GM12864 (cell line): ENCODE measurements around the gene NELFB.

Experiments
- DNase-seq: peaks from one replicate; pipeline ENCODE4 v3.0.0-alpha.2; 2011; ENCODE audit warnings: low read depth
- H3K4me3 ChIP-seq: 2 replicates; pipeline ENCODE4 v1.5.1; 2011; ENCODE audit warnings: mild to moderate bottlenecking, low read depth, low read length, control low read depth
- TF ChIP-seq, protein P1 (sequence below): IDR thresholded peaks from 2 replicates; pipeline ENCODE4 v1.5.1; 2011; ENCODE audit warnings: low read depth, mild to moderate bottlenecking, moderate library complexity, low read length, control low read depth, inconsistent platforms; ENCODE audit errors: missing control alignments

NELFB gene

DNA sequence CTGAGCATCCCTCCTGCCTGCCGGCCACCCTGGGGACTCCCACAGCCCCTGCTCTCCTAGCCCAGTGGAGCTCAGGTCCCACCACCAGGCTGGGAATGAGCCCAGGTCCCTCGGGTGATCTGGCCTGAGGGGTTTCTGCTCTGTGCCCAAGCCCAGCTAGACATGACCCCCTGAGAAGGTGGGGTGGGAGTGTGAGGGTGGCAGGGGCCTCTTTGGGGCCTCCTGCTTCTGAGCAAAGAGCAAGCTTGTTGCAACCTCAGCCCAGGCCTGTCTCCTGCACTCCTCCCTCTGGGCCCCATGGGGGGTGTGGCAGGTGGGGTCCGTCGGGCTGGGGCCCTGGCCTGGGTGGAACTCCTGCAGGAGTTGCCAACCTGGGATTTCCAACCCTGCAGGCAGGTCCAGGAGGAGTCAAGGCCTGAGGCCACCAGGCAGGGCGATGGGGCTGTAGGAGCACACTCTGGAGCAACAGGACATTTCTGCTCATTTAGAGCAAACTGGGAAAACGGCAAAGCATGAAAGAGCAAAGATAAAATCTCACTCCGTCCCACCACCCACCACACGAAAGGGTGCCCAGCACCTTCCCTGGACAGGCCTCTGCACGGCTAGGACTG lies 58.3 kb downstream of the NELFB start:
- TF ChIP-seq, protein P1, sequence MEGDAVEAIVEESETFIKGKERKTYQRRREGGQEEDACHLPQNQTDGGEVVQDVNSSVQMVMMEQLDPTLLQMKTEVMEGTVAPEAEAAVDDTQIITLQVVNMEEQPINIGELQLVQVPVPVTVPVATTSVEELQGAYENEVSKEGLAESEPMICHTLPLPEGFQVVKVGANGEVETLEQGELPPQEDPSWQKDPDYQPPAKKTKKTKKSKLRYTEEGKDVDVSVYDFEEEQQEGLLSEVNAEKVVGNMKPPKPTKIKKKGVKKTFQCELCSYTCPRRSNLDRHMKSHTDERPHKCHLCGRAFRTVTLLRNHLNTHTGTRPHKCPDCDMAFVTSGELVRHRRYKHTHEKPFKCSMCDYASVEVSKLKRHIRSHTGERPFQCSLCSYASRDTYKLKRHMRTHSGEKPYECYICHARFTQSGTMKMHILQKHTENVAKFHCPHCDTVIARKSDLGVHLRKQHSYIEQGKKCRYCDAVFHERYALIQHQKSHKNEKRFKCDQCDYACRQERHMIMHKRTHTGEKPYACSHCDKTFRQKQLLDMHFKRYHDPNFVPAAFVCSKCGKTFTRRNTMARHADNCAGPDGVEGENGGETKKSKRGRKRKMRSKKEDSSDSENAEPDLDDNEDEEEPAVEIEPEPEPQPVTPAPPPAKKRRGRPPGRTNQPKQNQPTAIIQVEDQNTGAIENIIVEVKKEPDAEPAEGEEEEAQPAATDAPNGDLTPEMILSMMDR, result no peak
- H3K4me3 ChIP-seq, result no peak overlapping the region
- DNase-seq, result no peak

DNA sequence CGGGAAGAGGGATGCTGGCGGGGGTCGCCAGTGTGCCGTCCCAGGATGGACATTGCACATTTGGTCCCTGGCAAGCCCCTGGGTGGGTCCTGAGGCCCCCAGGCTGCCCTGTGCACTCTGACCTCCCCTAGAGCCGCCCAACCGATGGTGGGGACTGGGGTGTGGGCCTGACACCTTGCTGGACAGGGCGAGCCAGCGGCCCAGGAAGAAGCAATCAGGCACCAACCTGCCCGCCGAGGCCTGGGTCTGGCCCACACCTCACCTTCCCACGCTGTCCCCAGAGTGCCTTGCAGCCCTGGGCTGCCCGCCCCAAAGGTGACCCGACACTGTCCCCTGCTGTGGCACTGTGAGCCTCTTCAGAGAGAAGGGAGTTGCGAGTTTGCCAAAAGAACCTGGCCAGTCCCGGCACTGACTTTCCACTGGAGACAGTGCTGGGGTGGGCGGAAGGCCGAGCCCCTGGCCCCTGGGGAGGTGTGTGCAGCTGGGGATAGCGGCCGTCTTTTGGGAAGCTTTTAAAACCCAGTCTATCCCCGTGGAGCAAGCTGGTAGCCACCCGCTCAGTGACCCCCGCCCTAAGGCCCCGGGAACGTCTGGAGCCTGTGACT lies 58.9 kb downstream of the NELFB start:
- TF ChIP-seq, protein P1, result no peak
- DNase-seq, result no peak
- H3K4me3 ChIP-seq, result no peak overlapping the region

DNA sequence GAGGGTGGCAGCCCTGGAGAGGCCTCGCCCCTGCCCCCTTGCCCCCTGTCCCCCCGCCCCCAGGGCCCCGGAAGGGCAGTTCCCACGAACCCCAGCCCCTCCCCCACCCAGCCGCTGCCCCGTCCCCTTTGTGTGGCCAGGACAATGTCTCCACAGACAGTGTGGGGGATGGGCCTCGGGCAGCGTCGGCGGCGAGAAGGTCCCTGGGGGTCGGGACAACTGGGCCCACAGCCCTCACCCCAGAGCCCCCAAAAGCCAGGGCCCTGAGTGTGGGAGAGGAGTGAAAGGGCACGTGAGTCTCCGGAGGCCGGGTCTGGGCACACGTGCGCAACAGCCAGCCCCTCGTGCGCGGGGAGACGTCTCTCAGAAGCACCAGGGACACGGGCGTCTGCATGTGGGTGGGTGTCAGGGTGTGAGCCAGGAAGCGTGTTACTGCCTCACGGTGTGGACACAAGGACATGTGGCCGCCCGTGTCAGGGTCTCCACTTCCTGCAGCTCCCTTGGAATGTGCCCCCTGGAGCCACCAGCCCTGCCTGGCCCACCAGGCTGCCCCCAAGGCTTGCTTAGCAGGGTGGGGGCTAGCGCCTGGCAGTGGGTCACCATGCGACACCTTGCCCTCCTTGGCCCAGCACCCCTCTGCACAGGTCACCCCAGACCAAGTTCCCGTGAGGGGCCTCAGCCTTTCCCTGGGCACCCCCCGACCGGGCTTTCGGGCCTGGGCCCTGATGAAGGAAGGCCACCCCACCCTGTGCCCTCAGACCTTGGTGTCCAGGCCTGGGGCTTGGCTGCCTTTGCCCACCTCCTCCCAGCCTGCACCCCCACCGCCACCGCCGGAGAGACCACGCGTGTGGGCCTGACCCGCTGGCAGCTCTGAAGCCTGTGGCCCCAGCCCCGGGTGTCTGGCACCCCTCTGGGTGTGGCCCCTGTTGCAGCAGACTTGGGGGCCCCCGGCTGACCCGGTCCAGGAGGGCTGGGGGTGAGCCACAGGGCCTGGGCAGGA lies 59.7 kb downstream of the NELFB start:
- no peak overlapping the region for H3K4me3 ChIP-seq
- no peak for DNase-seq
- TF ChIP-seq, protein P1, result no peak

DNA sequence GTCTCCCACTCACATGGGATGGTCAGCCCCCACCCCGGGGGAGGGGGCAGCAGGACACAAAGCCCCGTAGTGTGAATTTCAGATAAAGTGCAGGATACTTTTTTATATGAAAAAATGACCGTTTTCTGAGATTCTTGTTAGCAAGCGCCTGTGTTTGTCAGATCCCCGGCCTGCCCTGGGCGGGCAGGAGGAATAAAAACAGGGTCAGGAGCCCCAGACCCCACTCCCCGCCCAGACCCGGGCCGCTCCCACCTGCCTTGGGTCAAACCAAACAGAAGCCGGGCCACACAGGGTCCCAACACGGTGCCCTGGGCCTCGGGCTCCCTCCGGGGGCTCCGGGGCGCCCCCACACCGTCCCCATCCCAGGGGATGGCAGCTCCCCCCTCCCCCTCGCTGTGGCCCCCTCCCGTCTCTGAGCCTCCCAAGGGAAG lies 60.5 kb downstream of the NELFB start:
- no peak for DNase-seq
- no peak overlapping the region for H3K4me3 ChIP-seq
- TF ChIP-seq, protein P1, result no peak

DNA sequence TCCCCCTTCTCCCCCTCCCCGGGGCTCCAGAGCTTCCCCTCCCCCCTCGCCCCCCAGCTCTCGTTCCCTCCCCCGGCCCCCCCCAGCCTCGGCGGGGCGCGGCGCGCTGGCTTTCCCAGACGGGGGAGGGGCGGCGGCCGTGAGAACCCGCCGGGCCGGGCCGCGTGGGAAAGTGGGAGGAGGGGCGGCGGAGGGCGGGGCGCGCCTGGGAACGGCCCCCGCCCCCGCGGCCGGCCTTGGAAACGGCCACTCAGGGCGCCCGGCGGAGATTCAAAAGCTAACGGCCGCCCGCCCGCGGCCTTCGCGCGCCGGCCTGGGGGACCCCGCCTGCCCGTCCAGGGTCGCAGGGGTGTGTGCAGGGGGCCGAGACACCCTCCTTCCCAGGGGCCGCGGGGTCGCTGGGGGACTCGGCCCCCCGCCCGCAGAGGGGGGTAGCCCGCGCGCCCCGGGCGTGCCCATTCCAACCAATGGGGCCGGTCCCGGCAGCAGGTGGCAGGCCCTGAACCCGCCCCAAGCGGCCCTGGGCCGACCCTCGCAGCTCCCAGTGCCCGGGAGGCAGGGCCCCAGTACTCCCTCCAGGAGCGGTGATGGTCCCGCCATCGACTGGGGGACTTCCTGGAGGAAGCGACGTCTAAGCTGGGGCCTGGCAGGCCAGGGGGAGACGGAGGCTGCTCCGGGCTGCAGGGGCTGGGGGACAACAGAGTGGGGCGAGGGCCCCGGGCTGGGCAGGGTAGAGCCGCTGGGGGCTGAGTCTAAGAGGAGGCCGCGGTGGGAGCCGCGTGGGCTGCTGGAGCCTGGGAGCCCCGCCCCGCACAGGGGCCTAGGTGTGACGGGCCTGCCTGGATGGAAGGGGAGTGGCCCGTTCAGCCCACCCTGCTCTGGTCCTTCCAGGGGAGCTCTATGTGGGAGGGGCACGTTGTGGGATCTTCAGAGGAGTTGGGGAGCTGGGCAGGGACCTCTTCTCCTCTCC lies 61.2 kb downstream of the NELFB start:
- no peak for DNase-seq
- TF ChIP-seq, protein P1, result no peak
- H3K4me3 ChIP-seq, result peak overlapping the region; percentile 50
